Measurements from ENCODE around the gene LCP2. TPM values are rescaled to one million over a fixed set of nuclear protein-coding genes. Genes with fewer than 3 reads are reported as not detected.

LCP2 gene
- total and polyA plus RNA-seq, 2 donors (not counting 1 experiment from before 2014, with no cell fraction given) = not detected

DNA sequence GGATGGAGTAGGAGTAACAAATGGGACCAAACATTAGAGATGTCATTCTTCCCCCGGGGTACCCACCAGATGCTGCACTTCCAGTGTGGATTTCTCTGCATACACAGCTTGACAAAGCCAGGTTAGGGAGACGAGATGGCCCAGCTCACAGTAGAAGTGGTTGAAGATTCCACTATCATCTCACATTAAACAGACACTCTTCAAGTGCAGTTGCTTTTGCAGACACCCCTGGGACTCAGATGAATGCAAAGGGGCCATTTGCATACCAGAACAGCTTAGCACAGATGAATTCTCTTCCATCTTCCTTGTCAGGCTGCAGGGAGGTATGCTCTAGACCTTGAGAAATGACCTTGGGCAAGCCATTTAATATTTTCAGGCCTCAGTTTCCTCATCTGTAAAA, 77.4 kb downstream of the LCP2 start:
- no peaks in the 10 kb centered on the region for H3K36me3 ChIP-seq (ENCODE audit: control insufficient read depth, insufficient read depth, low read length)
- H3K9me3 ChIP-seq (ENCODE audit: control insufficient read depth, insufficient read depth, low read depth, low read length) = no peaks in the 10 kb centered on the region
- TF ChIP-seq, protein P1, sequence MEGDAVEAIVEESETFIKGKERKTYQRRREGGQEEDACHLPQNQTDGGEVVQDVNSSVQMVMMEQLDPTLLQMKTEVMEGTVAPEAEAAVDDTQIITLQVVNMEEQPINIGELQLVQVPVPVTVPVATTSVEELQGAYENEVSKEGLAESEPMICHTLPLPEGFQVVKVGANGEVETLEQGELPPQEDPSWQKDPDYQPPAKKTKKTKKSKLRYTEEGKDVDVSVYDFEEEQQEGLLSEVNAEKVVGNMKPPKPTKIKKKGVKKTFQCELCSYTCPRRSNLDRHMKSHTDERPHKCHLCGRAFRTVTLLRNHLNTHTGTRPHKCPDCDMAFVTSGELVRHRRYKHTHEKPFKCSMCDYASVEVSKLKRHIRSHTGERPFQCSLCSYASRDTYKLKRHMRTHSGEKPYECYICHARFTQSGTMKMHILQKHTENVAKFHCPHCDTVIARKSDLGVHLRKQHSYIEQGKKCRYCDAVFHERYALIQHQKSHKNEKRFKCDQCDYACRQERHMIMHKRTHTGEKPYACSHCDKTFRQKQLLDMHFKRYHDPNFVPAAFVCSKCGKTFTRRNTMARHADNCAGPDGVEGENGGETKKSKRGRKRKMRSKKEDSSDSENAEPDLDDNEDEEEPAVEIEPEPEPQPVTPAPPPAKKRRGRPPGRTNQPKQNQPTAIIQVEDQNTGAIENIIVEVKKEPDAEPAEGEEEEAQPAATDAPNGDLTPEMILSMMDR (conservative IDR thresholded peaks at IDR 0.05 in 1 of 2, IDR thresholded peaks at IDR 0.05 in 1 of 2; ENCODE audit: low read depth in 1 of 2, low read length in 2 of 2) = no peak
- TF ChIP-seq EZH2 (IDR thresholded peaks at IDR 0.05; ENCODE audit: low read length, missing control alignments) = no peak
- H3K9ac ChIP-seq (ENCODE audit: insufficient read depth, low read length) = no peak overlapping the region
- no peaks in the 10 kb centered on the region for H3K79me2 ChIP-seq (ENCODE audit: control insufficient read depth, insufficient read depth, low read length)
- no peak overlapping the region for H2AFZ ChIP-seq (ENCODE audit: low read length)
- H3K4me2 ChIP-seq (ENCODE audit: extremely low read depth, insufficient read depth, low read length) = no peak overlapping the region
- no peaks in the 10 kb centered on the region for H4K20me1 ChIP-seq (ENCODE audit: control insufficient read depth, extremely low read depth, insufficient read depth, low read length)
- H3K27ac ChIP-seq (ENCODE audit: insufficient read depth, low read length) = no peak overlapping the region
- H3K4me3 ChIP-seq (replicated peaks in 1 of 4; ENCODE audit: control extremely low read depth in 1 of 4, insufficient read depth in 1 of 4, low read depth in 3 of 4, low read length in 4 of 4) = no peak overlapping the region
- H3K27me3 ChIP-seq (ENCODE audit: control insufficient read depth, insufficient read depth, low read length) = no peaks in the 10 kb centered on the region
- peaks cover 2% of the 10 kb centered on the region for H3K4me1 ChIP-seq (ENCODE audit: control insufficient read depth, extremely low read depth, insufficient read depth, low read length)
- DNase-seq (ENCODE audit: low read depth in 2 of 2) = no peak

DNA sequence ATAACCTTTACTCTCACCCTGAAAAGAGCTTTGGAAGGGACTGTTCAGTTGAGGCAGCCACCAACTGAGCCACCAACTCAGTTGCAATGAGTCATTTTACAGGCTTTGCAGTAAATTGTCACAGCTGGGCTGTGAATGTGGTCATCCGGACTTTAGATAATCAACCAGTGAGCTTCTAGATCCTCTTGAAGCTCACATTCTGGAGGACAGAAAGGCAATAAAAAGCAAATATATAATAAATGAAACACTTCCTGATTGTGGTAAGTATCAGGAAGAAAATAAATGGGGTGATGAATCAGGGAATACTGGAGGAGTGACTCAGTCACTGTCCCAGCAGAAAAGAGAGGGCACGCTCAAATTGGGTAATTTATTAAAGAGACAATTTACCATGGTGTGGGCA, 78.0 kb downstream of the LCP2 start:
- no peaks in the 10 kb centered on the region for H3K79me2 ChIP-seq (ENCODE audit: control insufficient read depth, insufficient read depth, low read length)
- H2AFZ ChIP-seq (ENCODE audit: low read length) = no peak overlapping the region
- no peak overlapping the region for H3K27ac ChIP-seq (ENCODE audit: insufficient read depth, low read length)
- H3K4me1 ChIP-seq (ENCODE audit: control insufficient read depth, extremely low read depth, insufficient read depth, low read length) = peaks cover 2% of the 10 kb centered on the region
- no peaks in the 10 kb centered on the region for H3K36me3 ChIP-seq (ENCODE audit: control insufficient read depth, insufficient read depth, low read length)
- no peaks in the 10 kb centered on the region for H4K20me1 ChIP-seq (ENCODE audit: control insufficient read depth, extremely low read depth, insufficient read depth, low read length)
- no peak overlapping the region for H3K4me2 ChIP-seq (ENCODE audit: extremely low read depth, insufficient read depth, low read length)
- no peaks in the 10 kb centered on the region for H3K9me3 ChIP-seq (ENCODE audit: control insufficient read depth, insufficient read depth, low read depth, low read length)
- DNase-seq (ENCODE audit: low read depth in 2 of 2) = peak; percentile 11 to 84
- no peak overlapping the region for H3K4me3 ChIP-seq (replicated peaks in 1 of 4; ENCODE audit: control extremely low read depth in 1 of 4, insufficient read depth in 1 of 4, low read depth in 3 of 4, low read length in 4 of 4)
- no peak for TF ChIP-seq EZH2 (IDR thresholded peaks at IDR 0.05; ENCODE audit: low read length, missing control alignments)
- TF ChIP-seq, protein P1 (conservative IDR thresholded peaks at IDR 0.05 in 1 of 2, IDR thresholded peaks at IDR 0.05 in 1 of 2; ENCODE audit: low read depth in 1 of 2, low read length in 2 of 2) = no peak
- no peaks in the 10 kb centered on the region for H3K27me3 ChIP-seq (ENCODE audit: control insufficient read depth, insufficient read depth, low read length)
- H3K9ac ChIP-seq (ENCODE audit: insufficient read depth, low read length) = no peak overlapping the region

DNA sequence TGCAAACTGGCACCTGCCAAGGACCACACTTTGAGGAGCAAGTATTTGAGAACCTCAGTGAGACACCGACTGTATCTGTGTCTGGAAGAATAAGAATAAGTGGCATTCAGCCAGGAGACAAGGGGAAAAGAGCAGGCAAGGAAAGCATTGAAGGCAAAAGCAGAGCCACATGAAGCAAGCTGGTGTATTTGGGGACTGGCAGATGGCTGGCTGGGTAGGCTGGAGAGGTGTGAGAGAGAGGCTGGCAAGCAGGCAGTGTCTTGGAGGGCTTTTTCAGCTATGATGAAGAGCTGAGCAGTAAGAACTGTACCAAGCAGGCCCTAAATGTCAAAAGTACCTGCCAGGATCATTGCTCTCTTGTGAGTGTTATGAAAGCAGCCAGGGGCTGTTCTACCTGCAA, 78.9 kb downstream of the LCP2 start:
- Histone ChIP-seq H3K36me3 (ENCODE audit: control insufficient read depth, insufficient read depth, low read length) (no peaks in the 10 kb centered on the region), H4K20me1 (ENCODE audit: control insufficient read depth, extremely low read depth, insufficient read depth, low read length) (no peaks in the 10 kb centered on the region), H3K4me3 (replicated peaks in 1 of 4; ENCODE audit: control extremely low read depth in 1 of 4, insufficient read depth in 1 of 4, low read depth in 3 of 4, low read length in 4 of 4) (no peak overlapping the region), H2AFZ (ENCODE audit: low read length) (no peak overlapping the region), H3K4me2 (ENCODE audit: extremely low read depth, insufficient read depth, low read length) (no peak overlapping the region), H3K79me2 (ENCODE audit: control insufficient read depth, insufficient read depth, low read length) (no peaks in the 10 kb centered on the region), H3K4me1 (ENCODE audit: control insufficient read depth, extremely low read depth, insufficient read depth, low read length) (peaks cover 2% of the 10 kb centered on the region), H3K9me3 (ENCODE audit: control insufficient read depth, insufficient read depth, low read depth, low read length) (no peaks in the 10 kb centered on the region), H3K27ac (ENCODE audit: insufficient read depth, low read length) (no peak overlapping the region), H3K9ac (ENCODE audit: insufficient read depth, low read length) (no peak overlapping the region), H3K27me3 (ENCODE audit: control insufficient read depth, insufficient read depth, low read length) (no peaks in the 10 kb centered on the region)
- DNase-seq (ENCODE audit: low read depth in 2 of 2) = no peak
- TF ChIP-seq, protein P1 (conservative IDR thresholded peaks at IDR 0.05 in 1 of 2, IDR thresholded peaks at IDR 0.05 in 1 of 2; ENCODE audit: low read depth in 1 of 2, low read length in 2 of 2) = no peak
- no peak for TF ChIP-seq EZH2 (IDR thresholded peaks at IDR 0.05; ENCODE audit: low read length, missing control alignments)

Measured in fibroblast of lung (primary cell).